Left cardiac atrium (tissue), 4 donors: Measurements from ENCODE around the gene WFS1. TPM values are rescaled to one million over a fixed set of nuclear protein-coding genes. Genes with fewer than 3 reads are reported as not detected.

Experiments used
- ATAC-seq, 2 donors: fragments of 200-7000 bp; cut with Tn5 transposase; one replicate each; pipeline ENCODE4 v1.9.1; 2020; ENCODE audit warnings: mild to moderate bottlenecking in 2 of 2, moderate library complexity in 2 of 2
- DNase-seq: peaks from one replicate; pipeline ENCODE4 v3.0.0-alpha.2; 2020
- intact Hi-C, 2 donors: fragments of 100-400 bp; cut with DNase I; formaldehyde crosslinking; loops; one replicate each; pipeline versions ENCODE4 v1.14.1 to v1.15.1; 2022 to 2023
- total RNA-seq, 2 donors: library from RNA; stranded (reverse); fragmentation: NEBNext Ultra II Directional; extraction: Animal tissue kit (Norgen Biotek cat#: 25700); gene quantifications; one replicate each; pipeline ENCODE4 v1.2.1, GENCODE V29; 2021
- donor health status: DM: no; HTN: yes; CAD: no.
- donor health status: DM: no; HTN: yes; CAD: no; lungs with severe emphysema.
- donor health status: DM: yes; HTN: yes; CAD: no.
- donor health status: Dilated cardiomyopathy.

WFS1 gene
- total RNA-seq, 2 donors from 2014 or later = 66.0 to 68.0 TPM

DNA sequence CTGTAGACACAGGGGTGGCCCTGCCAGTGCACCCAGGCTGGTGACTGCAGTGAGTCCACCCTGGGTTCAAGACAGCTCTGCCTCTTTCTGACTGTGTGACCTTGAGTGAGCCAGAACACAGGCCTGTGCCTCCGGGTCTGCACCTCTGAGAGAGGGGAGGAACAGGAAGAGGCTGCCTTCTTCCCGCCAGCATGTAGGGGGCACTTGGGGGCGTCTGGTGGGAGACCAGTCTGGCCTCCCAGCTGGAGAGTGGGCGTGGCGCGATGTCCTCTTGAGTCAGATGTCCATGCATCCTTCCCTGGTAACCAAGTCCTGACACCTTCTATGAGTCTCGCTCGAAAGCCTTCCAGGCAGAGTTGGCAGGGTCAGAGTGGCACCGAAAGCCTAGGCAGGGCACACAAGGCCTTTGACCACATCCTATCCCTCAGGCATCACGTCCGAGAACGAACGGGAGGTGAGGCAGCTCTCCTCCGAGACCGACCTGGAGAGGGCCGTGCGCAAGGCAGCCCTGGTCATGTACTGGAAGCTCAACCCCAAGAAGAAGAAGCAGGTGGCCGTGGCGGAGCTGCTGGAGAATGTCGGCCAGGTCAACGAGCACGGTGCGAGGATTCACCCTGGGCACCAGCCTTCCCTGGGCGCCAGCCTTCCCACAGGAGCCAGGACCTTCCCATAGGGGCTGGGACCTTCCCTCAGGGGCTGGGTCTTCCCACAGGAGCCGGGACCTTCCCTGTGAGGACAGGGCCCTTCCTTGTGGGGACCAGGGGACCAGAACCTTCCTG lies 21.3 kb downstream of the WFS1 start:
- intact Hi-C loops = no loop called here
- no peak for ATAC-seq
- DNase-seq = no peak

DNA sequence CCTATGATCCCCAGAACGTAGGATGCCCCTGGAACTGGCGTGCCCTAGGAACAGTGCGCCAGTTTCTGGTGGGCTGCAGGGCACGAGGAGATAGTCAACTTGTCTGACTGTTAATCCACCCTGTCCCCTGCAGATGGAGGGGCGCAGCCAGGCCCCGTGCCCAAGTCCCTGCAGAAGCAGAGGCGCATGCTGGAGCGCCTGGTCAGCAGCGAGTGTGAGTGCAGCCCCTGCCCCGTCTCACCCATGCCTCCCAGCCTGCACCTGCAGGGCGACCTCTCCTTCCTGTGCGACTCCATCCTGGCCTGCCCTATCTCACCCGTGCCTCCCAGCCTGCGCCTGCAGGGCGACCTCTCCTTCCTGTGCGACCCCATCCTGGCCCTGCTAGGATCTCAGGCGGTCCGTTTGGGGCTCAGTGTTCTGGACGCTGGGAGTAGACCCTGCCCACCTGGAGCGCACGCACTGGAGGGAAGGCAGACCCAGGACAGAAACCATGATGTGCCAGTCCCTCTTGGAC lies 22.2 kb downstream of the WFS1 start:
- DNase-seq (no peak), ATAC-seq (no peak)
- intact Hi-C loops = loop anchor here in 1 of 2 donors (2.0 kb wide), 1 partner anchor 59 kb away; no protein-coding TSS in a partner anchor

DNA sequence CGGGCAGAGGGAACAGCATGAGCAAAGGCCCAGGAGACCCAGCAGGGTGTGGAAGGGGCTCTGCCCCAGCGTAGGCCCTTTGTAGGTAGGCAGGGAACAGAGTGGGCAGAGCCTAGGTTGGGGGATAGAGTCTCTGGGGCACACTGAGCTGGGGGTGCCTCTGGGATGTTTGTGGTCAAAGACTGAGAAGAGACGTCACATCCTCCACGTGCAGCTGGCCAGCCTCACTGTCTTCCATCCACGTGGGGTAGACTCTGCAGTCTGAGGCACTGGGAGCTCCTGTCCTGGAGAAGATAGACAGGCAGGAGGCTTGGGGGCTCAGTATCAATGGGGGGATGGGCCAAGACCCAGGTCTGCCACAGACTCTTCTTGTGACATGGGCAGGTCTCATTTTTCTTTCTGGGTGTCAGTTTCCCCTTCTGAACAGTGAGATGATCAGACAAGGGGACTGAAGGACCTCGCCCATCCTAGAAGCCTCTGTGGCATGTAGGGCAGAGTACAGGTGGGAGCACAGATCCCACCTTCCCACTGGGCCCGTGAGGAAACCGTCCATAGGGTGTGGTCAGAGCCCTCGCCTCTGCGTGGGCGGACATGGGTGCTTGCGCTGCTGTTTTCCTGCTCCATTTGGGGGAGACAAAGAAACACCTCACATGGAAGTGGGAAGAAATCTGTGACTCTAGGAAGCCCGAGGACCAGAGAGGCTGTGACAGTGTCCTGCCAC lies 22.9 kb downstream of the WFS1 start:
- intact Hi-C loops = loop anchor here in 1 of 2 donors (2.0 kb wide), 1 partner anchor 60 kb away; no protein-coding TSS in a partner anchor
- ATAC-seq (no peak), DNase-seq (no peak)

GRCh38 chr4:6293097-6293445 lies 23.4 kb downstream of the WFS1 start:
- intact Hi-C loops = loop anchor here in 1 of 2 donors (2.0 kb wide), 1 partner anchor 60 kb away; no protein-coding TSS in a partner anchor
- ATAC-seq = no peak
- DNase-seq = no peak

GRCh38 chr4:6293661-6294060 lies 24.0 kb downstream of the WFS1 start:
- no peak for DNase-seq
- ATAC-seq = no peak
- intact Hi-C loops = loop anchor here in 1 of 2 donors (2.0 kb wide), 1 partner anchor 61 kb away; no protein-coding TSS in a partner anchor

DNA sequence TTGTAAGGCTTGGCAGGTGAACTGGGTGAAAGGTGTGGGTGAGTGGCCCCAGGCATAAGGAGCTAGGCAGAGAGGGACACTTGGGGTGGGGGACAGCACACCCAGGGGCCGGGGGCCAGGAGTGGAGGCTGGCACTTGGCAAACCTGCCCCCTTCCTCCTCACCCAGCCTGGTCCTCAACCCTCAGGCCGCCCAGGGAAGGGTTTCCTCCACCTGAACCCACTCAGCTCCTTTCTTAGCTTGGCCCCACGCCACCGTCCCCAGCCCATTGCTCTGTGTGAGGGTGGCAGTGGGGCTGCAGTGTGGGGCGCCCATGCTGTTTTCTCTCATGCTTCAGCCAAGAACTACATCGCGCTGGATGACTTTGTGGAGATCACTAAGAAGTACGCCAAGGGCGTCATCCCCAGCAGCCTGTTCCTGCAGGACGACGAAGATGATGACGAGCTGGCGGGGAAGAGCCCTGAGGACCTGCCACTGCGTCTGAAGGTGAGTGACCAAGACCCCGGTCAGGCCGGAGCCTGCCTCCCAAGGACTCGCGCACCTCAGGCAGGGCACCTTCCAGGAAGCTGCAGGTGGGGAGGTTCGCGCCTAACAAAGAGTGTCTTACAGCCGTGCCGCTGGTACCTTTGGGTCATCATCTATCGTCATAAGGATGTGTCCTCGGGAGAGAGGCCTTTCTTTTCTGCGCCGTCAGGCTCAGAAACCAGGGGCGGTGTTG lies 25.2 kb downstream of the WFS1 start:
- DNase-seq (no peak), ATAC-seq (no peak)
- intact Hi-C loops = no loop called here

GRCh38 chr4:6295495-6295894 lies 25.8 kb downstream of the WFS1 start:
- no peak for DNase-seq
- ATAC-seq = no peak
- intact Hi-C loops = no loop called here

DNA sequence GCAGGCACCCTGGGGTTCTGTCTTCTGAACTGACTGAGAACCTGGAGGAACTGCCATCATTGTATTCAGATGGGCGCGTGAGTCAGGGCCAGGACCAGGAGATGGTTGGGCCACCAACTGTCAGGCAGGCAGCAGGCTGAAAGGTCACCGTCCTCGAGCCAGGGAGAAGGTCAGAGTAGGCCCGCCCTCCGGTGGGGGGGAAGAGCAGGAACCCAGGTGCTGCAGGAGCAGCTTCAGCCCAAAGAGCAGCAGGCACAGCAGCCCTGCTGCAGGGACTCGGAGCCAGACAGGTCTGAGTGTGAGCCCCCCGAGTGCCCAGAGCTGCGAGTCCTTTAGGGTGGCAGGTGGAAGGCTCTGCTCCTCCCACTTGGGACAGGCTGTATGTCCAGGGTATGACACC lies 26.4 kb downstream of the WFS1 start:
- intact Hi-C loops = no loop called here
- ATAC-seq (no peak), DNase-seq (no peak)

- ATAC-seq (no peak), DNase-seq (no peak)
- intact Hi-C loops = no loop called here
These were observed 27.7 kb downstream of the WFS1 start for GRCh38 chr4:6297266-6297815.

DNA sequence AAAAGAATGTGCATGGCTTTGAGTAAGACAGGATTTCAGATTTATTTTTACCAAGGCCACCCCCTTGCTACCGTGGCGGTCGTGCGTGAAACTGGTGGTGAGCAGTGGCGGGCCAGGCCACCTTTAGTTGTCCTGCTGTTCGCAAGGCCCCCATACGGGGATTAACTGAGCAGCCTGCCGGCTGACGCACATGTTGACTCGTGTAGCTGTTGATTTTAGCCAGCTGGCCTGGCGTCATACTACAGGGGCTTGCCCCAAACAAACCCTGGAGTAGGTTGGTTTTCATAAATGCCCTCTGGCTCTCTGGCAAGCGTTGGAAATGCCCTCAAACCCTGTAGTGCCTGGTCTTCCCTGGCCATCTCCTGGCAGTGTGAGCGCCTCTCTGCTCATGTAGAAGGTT lies 28.4 kb downstream of the WFS1 start:
- ATAC-seq = no peak
- no peak for DNase-seq
- intact Hi-C loops = no loop called here

DNA sequence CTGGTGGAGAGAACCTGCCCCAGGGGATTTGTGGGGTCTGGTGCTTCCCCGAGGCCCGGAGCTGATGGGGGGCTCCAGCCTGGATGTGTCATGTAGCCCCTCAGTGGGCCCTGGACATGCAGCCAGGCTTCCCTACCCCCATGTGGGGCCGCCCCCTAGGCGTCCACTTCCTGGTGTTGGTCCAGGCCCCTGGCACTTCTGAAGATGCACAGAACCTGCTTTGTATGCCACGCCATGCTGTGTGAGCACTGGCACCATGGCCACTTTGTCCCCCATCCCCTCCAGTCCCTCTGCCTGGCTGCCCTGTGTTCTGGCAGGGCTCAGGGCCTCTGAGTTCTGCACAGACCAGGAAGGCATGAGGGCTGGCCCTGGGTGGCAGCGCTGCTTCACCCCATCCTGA lies 29.2 kb downstream of the WFS1 start:
- ATAC-seq (no peak), DNase-seq (no peak)
- intact Hi-C loops = no loop called here

DNA sequence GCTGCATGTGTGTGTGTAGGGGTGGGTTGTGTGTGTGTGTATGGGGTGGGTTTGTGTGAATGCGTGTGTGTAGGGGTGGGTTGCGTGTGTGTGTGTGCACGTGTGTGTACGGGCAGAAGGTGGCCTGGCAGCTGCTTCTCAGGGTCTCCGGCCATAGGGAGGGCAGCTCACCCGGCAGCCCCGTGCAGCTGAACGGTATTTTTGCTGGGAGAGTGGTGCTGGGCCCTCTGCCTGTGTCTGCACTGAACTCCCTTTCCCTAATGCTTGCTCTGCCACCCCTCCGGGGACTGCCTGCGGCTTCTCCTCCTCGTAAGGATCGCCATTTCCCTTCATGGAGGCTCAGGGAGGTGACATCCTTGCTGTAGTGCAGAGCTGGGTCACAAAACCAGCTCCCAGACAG lies 30.2 kb downstream of the WFS1 start:
- ATAC-seq = no peak
- no peak for DNase-seq
- intact Hi-C loops = no loop called here

GRCh38 chr4:6300359-6300758 lies 30.7 kb downstream of the WFS1 start:
- intact Hi-C loops = no loop called here
- ATAC-seq = no peak
- DNase-seq = no peak

GRCh38 chr4:6301051-6301731 lies 31.5 kb downstream of the WFS1 start:
- DNase-seq (no peak), ATAC-seq (no peak)
- intact Hi-C loops = no loop called here

GRCh38 chr4:6301732-6302442 lies 32.2 kb downstream of the WFS1 start:
- intact Hi-C loops = no loop called here
- ATAC-seq = no peak
- DNase-seq = no peak

DNA sequence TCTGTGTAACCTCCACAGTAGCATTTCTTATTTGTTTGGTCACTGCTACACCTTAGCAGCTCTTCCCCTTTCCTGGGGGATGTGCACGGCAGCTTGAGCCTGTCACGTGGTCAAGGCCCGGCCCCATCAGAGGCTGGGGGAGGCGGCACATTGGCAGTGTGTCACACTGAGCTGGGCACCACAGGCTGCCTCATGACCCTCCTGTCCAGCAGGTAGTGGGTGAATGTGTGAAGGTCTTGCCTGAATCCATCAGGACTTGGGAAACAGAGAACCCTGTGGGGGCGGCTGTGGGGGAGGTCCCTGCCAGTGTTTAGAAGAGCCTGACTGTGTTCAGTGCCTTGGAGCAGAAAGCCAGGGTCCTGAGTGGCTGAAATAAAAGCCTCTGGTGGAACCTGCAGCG lies 33.2 kb downstream of the WFS1 start:
- no peak for DNase-seq
- no peak for ATAC-seq
- intact Hi-C loops = no loop called here

- intact Hi-C loops = no loop called here
- ATAC-seq = no peak
- DNase-seq = no peak
These were observed 34.3 kb downstream of the WFS1 start for GRCh38 chr4:6303943-6304342.

DNA sequence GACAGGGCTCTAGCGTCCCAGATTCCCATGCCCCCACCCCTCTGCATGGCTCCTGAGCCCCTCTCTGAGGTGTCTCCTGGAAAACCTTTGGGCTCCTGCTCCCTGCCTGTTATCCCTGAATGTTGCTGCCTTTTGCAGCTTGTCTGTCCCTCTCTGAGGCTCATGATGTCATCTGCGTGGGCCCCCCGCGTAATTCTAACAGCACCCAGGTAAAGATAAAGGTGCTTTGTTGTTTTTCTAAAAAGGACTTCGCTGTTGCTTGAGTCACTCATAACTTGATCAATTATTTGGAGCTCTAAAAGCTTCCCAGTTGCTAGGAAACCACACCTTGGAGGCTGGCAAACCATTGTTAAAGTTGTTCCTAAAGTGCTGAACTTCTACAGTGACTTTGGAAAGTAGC lies 36.6 kb downstream of the WFS1 start:
- no peak for DNase-seq
- intact Hi-C loops = loop anchor here in 1 of 2 donors (5.0 kb wide), 1 partner anchor 39 kb away; the partner anchor contains the start of gene WFS1
- ATAC-seq = no peak
